Activated CD4-positive, alpha-beta T cell treated with anti-CD3 and anti-CD28 coated beads, Interleukin-10, Interleukin-2, amounts not matched to agents 100 ng/mL and 50 ng/mL, durations not matched to agents 16 hours and 8 hours (primary cell): ENCODE results near the gene BTBD16.

Experiments
- DNase-seq: peaks from one replicate; pipeline ENCODE4 v3.0.0-alpha.2; 2020

BTBD16 gene

DNA sequence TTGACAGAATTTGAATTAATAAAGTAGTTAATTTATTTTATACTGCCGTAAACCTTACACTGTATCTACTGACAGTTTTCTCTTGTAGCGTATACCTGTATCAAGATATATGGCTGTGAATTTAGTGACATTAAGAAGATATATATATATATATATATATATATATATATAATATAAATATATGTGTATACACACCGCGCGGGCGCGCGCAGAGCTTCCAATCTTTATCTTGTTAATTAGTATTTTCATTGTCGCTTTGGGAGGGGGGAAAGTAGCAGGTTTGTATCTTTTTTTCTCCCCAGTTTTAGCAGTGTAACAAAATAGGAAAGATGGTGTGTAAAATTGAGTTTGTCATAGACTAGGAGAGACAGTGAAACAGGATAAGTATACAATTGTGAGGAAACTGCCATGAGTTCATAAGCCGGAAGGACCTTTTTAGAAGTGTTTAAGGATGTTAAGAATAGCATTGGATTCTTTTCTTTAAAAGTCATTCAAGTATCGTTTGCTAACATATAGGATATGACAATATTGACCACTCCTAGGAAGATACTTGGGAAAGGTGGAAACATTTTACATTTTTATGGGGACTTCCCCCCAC, 105.4 kb downstream of the BTBD16 start:
- DNase-seq: no peak

DNA sequence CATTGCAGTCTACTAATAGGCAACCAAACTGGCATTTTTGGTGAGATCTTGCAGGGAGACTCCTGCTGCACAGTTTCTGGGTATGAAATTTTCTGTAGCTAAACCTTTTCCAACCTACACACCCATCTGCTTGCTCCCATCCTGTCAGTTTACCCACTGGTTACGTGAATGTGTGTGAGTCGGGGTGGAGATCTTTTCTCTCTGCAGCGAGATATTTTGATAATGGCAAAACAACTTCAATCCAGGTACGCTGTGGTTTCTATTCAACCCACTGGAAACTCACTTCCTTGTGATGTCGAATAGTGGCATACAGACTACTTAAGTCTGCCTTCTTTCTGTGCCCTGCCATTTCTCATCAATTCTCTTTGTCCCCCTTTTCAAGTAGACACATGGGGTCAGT, 107.9 kb downstream of the BTBD16 start:
- no peak for DNase-seq

DNA sequence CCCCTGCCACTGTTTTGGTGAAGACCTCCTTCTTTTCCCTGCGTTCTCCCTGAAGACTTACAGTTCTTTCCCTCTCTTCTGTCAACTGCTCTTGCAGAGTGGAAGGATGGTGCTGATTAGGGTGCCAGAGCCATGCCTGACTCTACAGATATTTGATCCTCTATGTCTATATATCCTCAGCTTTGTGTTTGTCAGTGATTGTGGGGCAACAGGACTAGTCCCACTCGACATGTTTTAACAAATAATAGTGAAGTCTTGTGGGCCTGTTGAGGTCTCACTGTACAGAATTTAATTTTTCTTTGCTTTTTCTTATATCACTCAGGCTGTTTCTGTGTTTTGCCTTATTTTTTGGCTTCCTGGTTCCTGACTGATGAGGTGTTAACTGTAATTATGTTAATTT, 108.4 kb downstream of the BTBD16 start:
- DNase-seq: no peak

DNA sequence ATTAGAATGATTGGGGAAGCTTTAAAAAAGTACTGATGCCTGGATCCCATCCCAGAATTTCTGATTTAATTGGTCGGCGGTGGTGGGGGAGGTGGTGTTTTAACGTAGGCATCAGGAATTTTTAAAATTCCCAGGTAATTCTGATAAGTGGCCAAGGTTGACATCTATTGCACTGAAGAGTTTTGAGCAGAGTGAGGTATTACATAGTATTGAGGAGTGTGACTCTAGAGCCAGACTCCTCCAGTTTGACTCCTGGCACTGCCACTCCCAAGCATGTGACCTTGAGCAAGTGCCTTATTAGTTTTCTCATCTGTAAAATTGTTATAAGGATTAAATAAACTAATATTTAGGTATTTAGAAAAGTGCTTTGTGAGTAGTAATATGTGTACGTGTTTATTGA, 109.6 kb downstream of the BTBD16 start:
- DNase-seq: no peak

DNA sequence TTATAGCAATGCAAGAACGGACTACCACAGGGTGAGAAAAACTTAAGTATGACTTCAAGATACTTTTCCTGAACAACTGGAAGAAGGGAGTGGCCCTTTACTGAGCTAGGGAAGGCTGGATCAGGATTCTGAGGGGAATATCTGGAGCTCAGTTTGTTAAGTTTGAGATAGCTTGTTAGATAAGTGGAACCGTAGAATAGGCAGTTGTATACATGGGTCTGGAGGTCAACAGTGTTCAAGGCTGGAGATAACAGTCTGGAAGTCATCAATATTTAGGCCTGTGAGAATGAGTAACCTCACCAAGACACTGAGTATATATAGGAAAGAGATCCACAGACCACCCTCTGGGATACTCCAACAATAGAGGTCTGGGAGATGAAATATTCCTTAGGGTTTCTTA, 110.6 kb downstream of the BTBD16 start:
- DNase-seq: no peak

DNA sequence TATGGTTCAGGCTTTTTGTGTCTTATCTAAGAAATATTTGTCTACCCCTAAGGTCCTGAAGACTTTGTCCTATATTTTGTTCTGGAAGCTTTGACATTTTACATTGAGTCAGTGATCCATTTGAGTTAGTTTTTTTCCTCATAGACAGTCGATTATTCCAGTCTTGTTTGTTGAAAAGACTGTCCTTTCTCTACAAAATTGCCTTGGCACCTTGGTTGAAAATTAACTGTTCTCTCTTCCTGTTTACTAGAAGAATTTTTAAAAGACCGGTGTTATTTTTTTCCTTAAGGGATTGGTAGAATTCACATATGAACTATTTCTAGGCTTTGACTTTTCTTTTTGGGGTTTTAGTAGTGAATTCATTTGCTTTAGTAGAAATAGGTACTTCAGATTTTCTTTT, 115.4 kb downstream of the BTBD16 start:
- no peak for DNase-seq

DNA sequence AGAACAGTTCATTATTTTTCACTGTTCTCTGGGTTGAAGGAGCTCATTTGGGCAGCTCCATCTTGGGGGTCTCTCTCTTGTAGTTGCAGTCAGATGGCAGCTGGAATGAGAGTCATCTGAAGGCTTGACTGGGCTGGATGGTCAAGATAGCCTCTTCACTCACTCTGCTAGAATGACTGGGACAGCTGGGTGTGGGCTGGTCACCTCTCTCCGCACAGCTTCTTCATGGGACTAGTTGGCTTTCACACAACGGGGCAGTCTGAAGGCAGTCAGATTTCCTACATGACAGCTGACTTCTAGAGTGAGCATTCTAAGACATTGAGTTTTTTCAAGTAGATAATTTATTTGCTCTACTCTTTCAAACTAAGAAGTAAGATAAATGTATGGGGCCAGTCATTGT, 116.5 kb downstream of the BTBD16 start:
- no peak for DNase-seq
